NT2/D1 (cell line): ENCODE measurements around the gene PHF21B.

Source experiments
- SUZ12 ChIP-seq: IDR thresholded peaks from 2 replicates; pipeline ENCODE4 v1.6.1; 2011; ENCODE audit not compliant: insufficient read length, insufficient read depth; ENCODE audit errors: extremely low read depth
- YY1 ChIP-seq: IDR thresholded peaks from 2 replicates; pipeline ENCODE4 v1.6.1; 2011; ENCODE audit not compliant: insufficient read length, insufficient read depth
- ZNF274 ChIP-seq: IDR thresholded peaks from 2 replicates; pipeline ENCODE4 v1.6.1; 2011; ENCODE audit warnings: mild to moderate bottlenecking, low read depth, low read length

GRCh38 chr22:44982445-44982844, 27.4 kb downstream of the PHF21B start:
- TF ChIP-seq YY1 (no peak), ZNF274 (no peak), SUZ12 (no peak)
